ENCODE measurements around the gene NARF. TPM values are rescaled to one million over a fixed set of nuclear protein-coding genes. Genes with fewer than 3 reads are reported as not detected.
"Not testable (repeated sequence)": the region's sequence is repeated elsewhere in the genome, so short reads cannot be mapped to it uniquely, and the experiment has no call there.

The NARF gene
- 10 to 100 TPM in 5 of 6 experiments, 1 to 10 TPM in 1; 9.3 to 48.6 (median 21.8) TPM for total RNA-seq
- long read RNA-seq, partial matches to known transcripts = 2 of 7 reads
- long read RNA-seq, other reads (novel, unspliced or antisense) = 1 of 7 reads

GRCh38 chr17:82458179-82458884 is at the start of gene NARF:
Gene NARF, plus strand, starts transcription at chr17:82458741. Its CDS starts 63 bp downstream, at chr17:82458804.
- peak; percentile 98 to 99 (median 98) for DNase-seq
- ATAC-seq = peak; percentile 89 to 98 (median 96)
- Histone ChIP-seq H3K27me3 (no peaks in the 10 kb centered on the region), H3K36me3 (peaks cover 0 to 21% (median under 1%) of the 10 kb centered on the region in 4 donors), H3K4me3 (peak within 1 kb of the TSS; percentile 83 to 90 (median 85)), H3K27ac (peak within 1 kb of the TSS; percentile 100), H3K9me3 (no peaks in the 10 kb centered on the region), H3K4me1 (peaks cover 0 to 25% (median 7%) of the 10 kb centered on the region in 4 donors)
- intact Hi-C loops (cut with DNase I) = no loop called here
- TF ChIP-seq CTCF (IDR thresholded peaks at IDR 0.05) (no peak), POLR2A (IDR thresholded peaks at IDR 0.05) (peak; percentile 99)
- no CpG with 5 or more reads among the region's 85 CpGs for WGBS (ENCODE audit: insufficient coverage, low coverage, low lambda C conversion rate, missing lambda C conversion rate)

GRCh38 chr17:82408938-82409318 is 49.6 kb upstream of the NARF start:
- ATAC-seq = no peak
- no peak overlapping the region for H3K27ac ChIP-seq
- no peak for DNase-seq
- intact Hi-C loops (cut with DNase I) = no loop called here
- H3K9me3 ChIP-seq = no peaks in the 10 kb centered on the region
- no peaks in the 10 kb centered on the region for H3K27me3 ChIP-seq
- no peak overlapping the region for H3K4me3 ChIP-seq
- no peaks in the 10 kb centered on the region for H3K36me3 ChIP-seq
- no CpG with 5 or more reads among the region's 21 CpGs for WGBS (ENCODE audit: insufficient coverage, low coverage, low lambda C conversion rate, missing lambda C conversion rate)
- no peaks in the 10 kb centered on the region for H3K4me1 ChIP-seq
- TF ChIP-seq CTCF (IDR thresholded peaks at IDR 0.05) (no peak), POLR2A (IDR thresholded peaks at IDR 0.05) (no peak)

GRCh38 chr17:82410014-82410716 is 48.4 kb upstream of the NARF start:
- DNase-seq (no peak), ATAC-seq (no peak)
- H3K4me1 ChIP-seq = peaks cover 0 to 4% (median 0%) of the 10 kb centered on the region in 4 donors
- no peak overlapping the region for H3K4me3 ChIP-seq
- WGBS (ENCODE audit: insufficient coverage, low coverage, low lambda C conversion rate, missing lambda C conversion rate) = 100% methylated on average over 7 of the region's 14 CpGs
- H3K27ac ChIP-seq = no peak overlapping the region
- H3K36me3 ChIP-seq = no peaks in the 10 kb centered on the region
- no peaks in the 10 kb centered on the region for H3K9me3 ChIP-seq
- intact Hi-C loops (cut with DNase I) = loop anchor here in 1 of 2 donors (10.0 kb wide), 1 partner anchor 55 kb away; the partner anchor contains the start of gene TEX19
- TF ChIP-seq POLR2A (IDR thresholded peaks at IDR 0.05) = no peak
- TF ChIP-seq CTCF (IDR thresholded peaks at IDR 0.05) = no peak
- no peaks in the 10 kb centered on the region for H3K27me3 ChIP-seq

GRCh38 chr17:82411396-82412053 is 47.0 kb upstream of the NARF start:
- DNase-seq = no peak
- Histone ChIP-seq H3K27me3 (no peaks in the 10 kb centered on the region), H3K27ac (no peak overlapping the region), H3K4me3 (no peak overlapping the region), H3K36me3 (no peaks in the 10 kb centered on the region), H3K9me3 (no peaks in the 10 kb centered on the region), H3K4me1 (peaks cover 0 to 4% (median 0%) of the 10 kb centered on the region in 4 donors)
- 92% methylated on average over 12 of the region's 24 CpGs for WGBS (ENCODE audit: insufficient coverage, low coverage, low lambda C conversion rate, missing lambda C conversion rate)
- TF ChIP-seq POLR2A (IDR thresholded peaks at IDR 0.05) = no peak
- no peak for TF ChIP-seq CTCF (IDR thresholded peaks at IDR 0.05)
- intact Hi-C loops (cut with DNase I) = loop anchor here in 1 of 2 donors (10.0 kb wide), 1 partner anchor 57 kb away; the partner anchor contains the start of gene TEX19
- no peak for ATAC-seq

GRCh38 chr17:82412081-82412480 is 46.5 kb upstream of the NARF start:
- intact Hi-C loops (cut with DNase I) = loop anchor here in 1 of 2 donors (10.0 kb wide), 1 partner anchor 57 kb away; the partner anchor contains the start of gene TEX19
- WGBS (ENCODE audit: insufficient coverage, low coverage, low lambda C conversion rate, missing lambda C conversion rate) = 65% methylated on average over 16 of the region's 16 CpGs
- not testable (repeated sequence) for ATAC-seq

More at GRCh38 chr17:82412081-82412480, 46.5 kb upstream of the NARF start:
- not testable (repeated sequence) for H3K36me3 ChIP-seq, H3K4me3 ChIP-seq, H3K4me1 ChIP-seq, H3K9me3 ChIP-seq, H3K27ac ChIP-seq, DNase-seq, H3K27me3 ChIP-seq
